T-cell (primary cell): Measurements from ENCODE around the gene RNF126. TPM values are rescaled to one million over a fixed set of nuclear protein-coding genes. Genes with fewer than 3 reads are reported as not detected.
"Not testable (repeated sequence)": the region's sequence is repeated elsewhere in the genome, so short reads cannot be mapped to it uniquely, and the experiment has no call there.

Experiments
- ATAC-seq, 4 experiments: fragments of 200-7000 bp in 3 of 4; fragments of 150-1000 bp in 1 of 4; cut with Tn5 transposase; replicated peaks in 1 of 4; 1 replicate in 3 of 4; 2 replicates in 1 of 4; pipeline ENCODE4 v1.10.0; 2021; ENCODE audit warnings: moderate library complexity in 3 of 4, mild to moderate bottlenecking in 2 of 4, moderate number of reproducible peaks in 1 of 4
- CTCF ChIA-PET, 2 donors: fragments of 300-600 bp; sonication (Branson Sonifier 250); formaldehyde crosslinking; loops; one replicate each; lab custom pipeline; 2022; ENCODE audit warnings: antibody characterized with exemption in 2 of 2; lab: Charles Lee
- POLR2A ChIA-PET, 2 donors: fragments of 300-600 bp; sonication (Branson Sonifier 250); formaldehyde crosslinking; loops; one replicate each; lab custom pipeline; 2022; ENCODE audit warnings: antibody characterized with exemption in 2 of 2; lab: Charles Lee
- DNase-seq, 35 experiments: peaks; one replicate each; pipeline versions ENCODE4 v3.0.0 to v3.0.0-alpha.2; 2013 to 2023
- H3K27ac ChIP-seq: one replicate; pipeline ENCODE4 v1.5.1; 2013; ENCODE audit warnings: low read length
- H3K27me3 ChIP-seq, 2 experiments: replicated peaks in 1 of 2; 1 replicate in 1 of 2; 2 replicates in 1 of 2; pipeline versions ENCODE4 v1.6.1 to v1.7.0; 2013; ENCODE audit warnings: low read length in 1 of 2, mixed read lengths in 1 of 2; ENCODE audit not compliant: control insufficient read depth in 2 of 2, insufficient read depth in 2 of 2; ENCODE audit errors: extremely low read depth in 1 of 2
- H3K36me3 ChIP-seq, 2 donors: 1 replicate in 1 of 2; 2 replicates in 1 of 2; pipeline versions ENCODE4 v1.6.1 to v1.7.0; 2013; ENCODE audit warnings: low read length in 1 of 2; ENCODE audit not compliant: control insufficient read depth in 2 of 2, insufficient read depth in 1 of 2; ENCODE audit errors: extremely low read depth in 1 of 2
- H3K4me1 ChIP-seq, 2 experiments: 1 replicate in 1 of 2; 2 replicates in 1 of 2; pipeline versions ENCODE4 v1.6.1 to v1.7.0; 2013; ENCODE audit warnings: low read length in 2 of 2, mixed read lengths in 1 of 2; ENCODE audit not compliant: insufficient read depth in 2 of 2, control insufficient read depth in 1 of 2; ENCODE audit errors: extremely low read depth in 1 of 2
- H3K4me3 ChIP-seq, 2 donors: 1 replicate in 1 of 2; 2 replicates in 1 of 2; pipeline versions ENCODE4 v1.5.1 to v1.7.0; 2013; ENCODE audit warnings: mild to moderate bottlenecking in 2 of 2, low read length in 1 of 2, moderate library complexity in 1 of 2; ENCODE audit not compliant: control insufficient read depth in 1 of 2; ENCODE audit errors: extremely low read depth in 1 of 2
- H3K9me3 ChIP-seq: 2 replicates; pipeline ENCODE4 v1.7.0; 2013
- H3K27ac Mint-ChIP-seq, 2 donors: one replicate each; pipeline ENCODE4 v1.8.0; 2020 to 2021; ENCODE audit warnings: mild to moderate bottlenecking in 2 of 2, mixed read lengths in 2 of 2
- H3K27me3 Mint-ChIP-seq, 2 donors: one replicate each; pipeline ENCODE4 v1.8.0; 2021 to 2022; ENCODE audit warnings: mixed read lengths in 2 of 2
- H3K36me3 Mint-ChIP-seq: one replicate; pipeline ENCODE4 v1.8.0; 2021; ENCODE audit warnings: mixed read lengths
- H3K4me1 Mint-ChIP-seq, 3 donors: one replicate each; pipeline ENCODE4 v1.8.0; 2020 to 2022; ENCODE audit warnings: mixed read lengths in 3 of 3, mild to moderate bottlenecking in 1 of 3
- H3K4me3 Mint-ChIP-seq, 3 donors: one replicate each; pipeline ENCODE4 v1.8.0; 2020 to 2022; ENCODE audit warnings: mild to moderate bottlenecking in 3 of 3, mixed read lengths in 3 of 3, moderate library complexity in 3 of 3
- H3K9me3 Mint-ChIP-seq, 3 donors: one replicate each; pipeline ENCODE4 v1.8.0; 2020 to 2022; ENCODE audit warnings: mixed read lengths in 3 of 3
- WGBS: methylation state at CpG from one replicate; pipeline ENCODE4 v1.1.5; 2013; ENCODE audit warnings: missing lambda C conversion rate; ENCODE audit not compliant: insufficient coverage; 5-methylcytosine and 5-hydroxymethylcytosine counted together
- total RNA-seq, 35 experiments: library from RNA in 6 of 35; stranded (reverse) in 6 of 35; fragments of 120-200 nt in 1 of 35; gene quantifications; one replicate each; pipeline versions ENCODE4 v1.2.1 to v1.2.4 and lab custom pipeline; 2013 to 2026

Gene RNF126
- total RNA-seq, 5 donors from 2014 or later (not counting 1 experiment from before 2014, with no cell fraction given), result 98.8 to 139 (median 118) TPM

DNA sequence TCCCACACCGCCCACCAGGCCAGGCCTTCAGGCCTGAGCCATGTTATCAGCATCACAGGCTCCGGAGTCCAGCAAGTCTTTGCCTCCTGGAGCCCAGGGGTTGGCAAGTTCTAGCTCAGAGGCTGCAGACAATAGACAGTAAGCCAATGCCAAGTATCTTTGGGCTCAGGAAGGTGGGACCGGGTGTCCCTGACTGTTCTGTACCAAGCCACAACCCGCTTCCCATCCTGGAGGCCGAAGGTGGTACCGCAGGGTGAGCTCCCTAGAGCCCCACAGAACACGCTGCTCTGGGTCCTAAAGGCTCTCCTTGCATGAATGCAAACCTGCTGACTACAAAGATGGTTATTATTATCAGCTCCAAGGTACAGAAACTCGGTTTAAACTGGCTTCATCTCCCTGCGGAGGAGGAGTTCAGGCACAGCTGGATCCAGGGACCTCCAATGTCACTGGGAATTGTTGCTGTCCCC, 7.6 kb upstream of the RNF126 start:
- Histone ChIP-seq H3K27ac (no peak overlapping the region), H3K4me1 (peaks cover 0 to under 1% of the 10 kb centered on the region in 2 experiments), H3K27me3 (peaks cover 0 to 59% of the 10 kb centered on the region in 2 experiments), H3K9me3 (no peaks in the 10 kb centered on the region), H3K36me3 (no peaks in the 10 kb centered on the region), H3K4me3 (no peak overlapping the region)
- Mint-ChIP-seq H3K4me1 (peaks cover 3 to 5% (median 4%) of the 10 kb centered on the region in 3 donors), H3K27ac (no peak overlapping the region), H3K36me3 (no peaks in the 10 kb centered on the region), H3K9me3 (no peaks in the 10 kb centered on the region), H3K4me3 (no peak overlapping the region), H3K27me3 (peaks cover 16 to 18% of the 10 kb centered on the region in 2 donors)
- WGBS, result 76% methylated on average over 9 of the region's 9 CpGs
- ChIA-PET POLR2A (no interaction called here), CTCF (interaction anchor here in 1 of 2 donors (0.6 kb wide), 1 partner anchor 33 kb away, joined by 6 read pairs; no protein-coding TSS in a partner anchor)
- no peak for DNase-seq
- ATAC-seq, result no peak

DNA sequence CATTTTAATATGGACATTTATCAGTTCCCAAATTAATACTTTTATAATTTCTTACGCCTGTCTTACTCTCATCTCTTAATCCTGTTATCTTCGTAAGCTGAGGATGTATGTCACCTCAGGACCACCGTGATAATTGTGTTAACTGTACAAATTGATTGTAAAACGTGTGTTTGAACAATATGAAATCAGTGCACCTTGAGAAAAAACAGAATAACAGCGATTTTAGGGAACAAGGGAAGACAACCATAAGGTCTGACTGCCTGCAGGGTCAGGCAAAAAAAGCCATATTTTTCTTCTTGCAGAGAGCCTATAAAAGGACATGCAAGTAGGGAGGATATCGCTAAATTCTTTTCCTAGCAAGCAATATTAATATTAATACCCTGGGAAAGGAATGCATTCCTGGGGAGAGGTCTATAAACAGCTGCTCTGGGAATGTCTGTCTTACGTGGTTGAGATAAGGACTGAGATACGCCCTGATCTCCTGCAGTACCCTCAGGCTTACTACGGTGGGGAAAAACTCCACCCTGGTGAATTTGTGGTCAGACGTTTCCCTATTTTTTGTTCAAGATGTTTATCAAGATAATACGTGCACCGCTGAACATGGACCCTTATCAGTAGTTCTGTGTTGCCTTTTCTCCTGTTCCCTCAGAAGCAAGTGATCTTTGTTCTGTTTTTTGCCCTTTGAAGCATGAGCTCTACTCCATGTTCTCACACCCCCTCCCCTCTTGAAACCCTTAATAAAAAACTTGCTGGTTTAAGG, 5.8 kb upstream of the RNF126 start:
- H3K27ac Mint-ChIP-seq, H3K4me3 ChIP-seq, ATAC-seq, H3K27ac ChIP-seq, H3K27me3 Mint-ChIP-seq, H3K36me3 Mint-ChIP-seq, H3K4me3 Mint-ChIP-seq, H3K36me3 ChIP-seq, H3K9me3 Mint-ChIP-seq, DNase-seq, CTCF ChIA-PET, H3K9me3 ChIP-seq: not testable (repeated sequence)
- peaks cover 9 to 16% (median 11%) of the 10 kb centered on the region in 3 donors for H3K4me1 Mint-ChIP-seq
- 17% methylated on average over 2 of the region's 12 CpGs for WGBS
- POLR2A ChIA-PET, result interaction anchor here in 1 of 2 donors (0.6 kb wide), 1 partner anchor 524 kb away, joined by 3 read pairs; no protein-coding TSS in a partner anchor
- peaks cover 0 to 14% of the 10 kb centered on the region in 2 experiments for H3K4me1 ChIP-seq
- H3K27me3 ChIP-seq, result peaks cover 0 to 41% of the 10 kb centered on the region in 2 experiments

DNA sequence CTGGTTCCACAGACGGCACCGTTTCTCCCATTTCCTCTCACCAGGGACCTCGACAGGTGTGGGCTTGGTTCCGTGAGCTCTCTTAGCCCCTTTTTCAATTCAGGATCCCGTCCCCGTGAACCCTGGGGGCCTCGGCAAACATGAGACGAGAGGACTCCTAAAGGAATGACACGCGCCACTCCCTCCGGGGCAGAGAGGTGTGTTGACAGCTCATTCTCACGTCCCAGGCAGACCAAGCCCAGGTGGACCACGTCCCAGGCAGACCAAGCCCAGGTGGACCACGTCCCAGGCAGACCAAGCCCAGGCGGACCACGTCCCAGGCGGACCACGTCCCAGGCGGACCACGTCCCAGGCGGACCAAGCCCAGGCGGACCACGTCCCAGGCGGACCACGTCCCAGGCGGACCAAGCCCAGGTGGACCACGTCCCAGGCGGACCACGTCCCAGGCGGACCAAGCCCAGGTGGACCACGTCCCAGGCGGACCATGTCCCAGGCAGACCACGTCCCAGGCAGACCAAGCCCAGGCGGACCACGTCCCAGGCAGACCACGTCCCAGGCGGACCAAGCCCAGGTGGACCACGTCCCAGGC, 4.1 kb upstream of the RNF126 start:
- CTCF ChIA-PET, result interaction anchor here in 1 of 2 donors (0.7 kb wide), 1 partner anchor 12 kb away, joined by 3 read pairs; no protein-coding TSS in a partner anchor
- H3K4me3 Mint-ChIP-seq, H3K9me3 Mint-ChIP-seq, H3K9me3 ChIP-seq, POLR2A ChIA-PET, ATAC-seq, H3K27ac Mint-ChIP-seq, H3K36me3 Mint-ChIP-seq, H3K4me3 ChIP-seq, DNase-seq, H3K27me3 Mint-ChIP-seq, H3K36me3 ChIP-seq, H3K27ac ChIP-seq: not testable (repeated sequence)
- 84% methylated on average over 28 of the region's 38 CpGs for WGBS
- peaks cover 4 to 22% of the 10 kb centered on the region in 2 experiments for H3K4me1 ChIP-seq
- H3K27me3 ChIP-seq, result peaks cover 0 to 23% of the 10 kb centered on the region in 2 experiments
- H3K4me1 Mint-ChIP-seq, result peaks cover 16 to 21% (median 18%) of the 10 kb centered on the region in 3 donors

DNA sequence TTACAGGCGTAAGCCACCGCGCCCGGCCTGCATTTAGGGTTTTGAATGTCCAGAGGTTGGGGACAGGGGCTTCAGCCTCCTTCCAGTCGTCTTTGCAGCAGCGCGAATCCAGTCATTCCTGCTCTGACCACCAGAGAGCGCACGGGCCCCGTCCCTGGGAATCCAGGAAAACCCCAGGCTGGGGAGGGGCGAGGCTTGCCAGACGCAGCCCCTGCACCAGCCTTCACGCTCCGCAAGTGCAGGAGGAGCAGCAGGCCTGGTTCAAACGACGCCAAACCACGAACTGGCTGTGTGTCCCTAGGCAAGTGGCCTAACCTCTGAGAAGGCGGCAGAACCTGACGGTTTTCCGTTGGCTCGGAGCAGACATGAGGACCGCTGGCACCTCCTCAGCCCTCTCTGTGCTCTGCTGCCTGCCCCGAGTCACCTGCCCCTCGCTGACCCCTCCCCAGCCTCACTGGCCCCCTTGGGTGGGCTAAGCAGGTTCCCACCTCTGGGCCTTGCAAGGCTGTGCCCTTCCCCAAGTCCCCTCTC, 2.0 kb upstream of the RNF126 start:
- no peak overlapping the region for H3K27ac ChIP-seq
- peak; percentile 46 to 92 (median 72) for DNase-seq
- peak in 1 of 4 experiments; percentile 13 for ATAC-seq
- H3K27me3 ChIP-seq, result peaks cover 0 to 7% of the 10 kb centered on the region in 2 experiments
- H3K36me3 Mint-ChIP-seq, result peaks cover 2% of the 10 kb centered on the region
- CTCF ChIA-PET, result interaction anchor here in 1 of 2 donors (0.7 kb wide), 1 partner anchor 178 kb away, joined by 3 read pairs; no protein-coding TSS in a partner anchor
- no peaks in the 10 kb centered on the region for H3K36me3 ChIP-seq
- H3K9me3 Mint-ChIP-seq, result no peaks in the 10 kb centered on the region
- peaks cover 23 to 41% (median 30%) of the 10 kb centered on the region in 3 donors for H3K4me1 Mint-ChIP-seq
- POLR2A ChIA-PET, result no interaction called here
- H3K4me1 ChIP-seq, result peaks cover 6 to 43% of the 10 kb centered on the region in 2 experiments
- H3K9me3 ChIP-seq, result no peaks in the 10 kb centered on the region
- H3K4me3 ChIP-seq, result peak overlapping the region in 1 of 2 donors; percentile 7
- H3K27ac Mint-ChIP-seq, result peak overlapping the region; percentile 48 to 74
- peaks cover 2 to 3% of the 10 kb centered on the region in 2 donors for H3K27me3 Mint-ChIP-seq
- peak overlapping the region; percentile 34 to 98 (median 51) for H3K4me3 Mint-ChIP-seq
- 11% methylated on average over 21 of the region's 24 CpGs for WGBS

DNA sequence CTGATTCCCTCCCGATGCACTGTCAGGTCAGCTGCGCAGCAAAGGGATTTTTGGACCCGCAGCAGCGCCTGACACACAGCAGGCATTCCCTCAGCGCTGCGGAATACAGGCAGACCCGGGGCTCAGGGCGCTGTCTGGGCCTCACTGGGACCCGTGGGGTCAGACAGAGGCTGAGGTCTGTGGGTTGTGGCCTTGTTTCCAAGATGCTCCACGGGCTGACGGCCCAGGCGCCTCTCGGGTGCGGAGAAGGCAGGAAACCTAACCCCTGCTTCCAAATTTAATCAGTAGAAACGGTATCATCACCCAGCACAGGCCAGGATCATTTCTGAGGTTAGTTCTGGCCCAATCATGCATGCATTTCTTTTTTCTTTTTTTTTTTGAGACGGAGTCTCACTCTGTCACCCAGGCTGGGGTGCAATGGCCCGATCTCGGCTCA, 686 bp upstream of the RNF126 start:
- no peaks in the 10 kb centered on the region for H3K9me3 ChIP-seq
- peaks cover 12 to 55% of the 10 kb centered on the region in 2 experiments for H3K4me1 ChIP-seq
- H3K27ac ChIP-seq, result peak overlapping the region; percentile 87
- CTCF ChIA-PET, result interaction anchor here in 1 of 2 donors (0.6 kb wide), 1 partner anchor 133 kb away, joined by 3 read pairs; the partner anchor contains the start of gene PTBP1
- WGBS, result 57% methylated on average over 15 of the region's 18 CpGs
- Mint-ChIP-seq H3K27ac (peak overlapping the region; percentile 89 to 91), H3K9me3 (no peaks in the 10 kb centered on the region), H3K27me3 (no peaks in the 10 kb centered on the region), H3K4me1 (peaks cover 33 to 47% (median 40%) of the 10 kb centered on the region in 3 donors), H3K4me3 (peak overlapping the region; percentile 73 to 98 (median 75)), H3K36me3 (peaks cover 2% of the 10 kb centered on the region)
- peaks cover 0 to 2% of the 10 kb centered on the region in 2 donors for H3K36me3 ChIP-seq
- peak overlapping the region; percentile 33 to 46 for H3K4me3 ChIP-seq
- no peak for ATAC-seq
- no peak for DNase-seq
- POLR2A ChIA-PET, result interaction anchor here in 1 of 2 donors (0.8 kb wide), 1 partner anchor 80 kb away, joined by 4 read pairs; no protein-coding TSS in a partner anchor
- H3K27me3 ChIP-seq, result peaks cover 0 to 4% of the 10 kb centered on the region in 2 experiments
